ENCODE data around the gene POM121.
"Not testable (repeated sequence)": the region's sequence is repeated elsewhere in the genome, so short reads cannot be mapped to it uniquely, and the experiment has no call there.

POM121 gene

DNA sequence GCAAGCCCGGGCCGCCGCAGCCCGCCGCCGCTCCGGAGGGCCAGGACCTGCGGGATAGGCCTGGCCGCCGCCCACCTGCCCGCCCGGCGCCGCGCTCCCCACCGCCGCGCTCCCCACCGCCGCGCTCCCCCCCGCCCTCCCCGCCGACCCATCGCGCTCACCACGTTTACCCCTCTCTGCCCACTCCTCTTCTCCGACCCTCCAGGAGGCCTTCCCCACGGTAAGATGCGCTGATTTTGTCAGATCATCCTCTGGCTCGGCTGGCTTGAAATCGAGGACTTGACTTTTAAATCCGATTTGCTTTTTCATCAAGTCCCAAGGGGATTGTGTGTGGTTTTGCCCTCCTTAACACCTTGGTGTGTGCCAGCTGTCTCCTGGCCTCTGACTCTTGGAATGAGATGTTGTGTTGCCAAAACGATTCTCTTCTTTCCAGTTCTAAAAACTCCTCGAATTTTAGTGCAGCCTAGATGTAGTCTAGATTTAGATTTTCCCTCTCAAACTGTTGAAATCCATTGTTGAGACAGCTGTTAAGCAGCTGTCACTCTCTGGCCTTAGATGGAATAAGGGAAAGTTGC, 738 bp downstream of the POM121 start:
- 4% methylated on average over 35 of the region's 35 CpGs for WGBS
- H3K4me3 ChIP-seq (ENCODE audit: low read length): peak overlapping the region; percentile 75
- H3K36me3 ChIP-seq (ENCODE audit: insufficient read depth, low read length): peaks cover 44% of the 10 kb centered on the region

DNA sequence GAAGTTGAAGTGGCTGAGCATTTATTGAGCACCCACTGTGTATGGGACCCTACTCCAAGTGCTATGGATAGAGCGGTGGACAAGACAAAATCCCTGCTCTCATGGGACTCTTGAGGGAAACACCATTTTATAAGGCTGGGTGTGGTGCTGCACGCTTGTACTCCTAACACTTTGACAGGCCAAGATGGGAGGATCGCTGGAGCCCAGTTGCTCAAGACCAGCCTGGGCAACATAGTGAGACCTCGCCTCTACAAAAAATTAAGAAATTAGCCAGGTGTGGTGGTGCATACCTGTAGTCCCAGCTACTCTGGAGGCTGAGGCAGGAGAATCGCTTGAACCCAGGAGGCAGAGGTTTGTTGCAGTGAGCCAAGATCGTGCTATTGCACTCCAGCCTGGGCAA, 2.9 kb downstream of the POM121 start:
- 98% methylated on average over 6 of the region's 6 CpGs for WGBS
- not testable (repeated sequence) for H3K4me3 ChIP-seq (ENCODE audit: low read length); H3K4me1 ChIP-seq (ENCODE audit: insufficient read depth, low read length); H3K9me3 ChIP-seq (ENCODE audit: insufficient read depth, low read depth, low read length); H3K9ac ChIP-seq (ENCODE audit: low read depth, low read length); H3K27ac ChIP-seq (ENCODE audit: low read depth, low read length); H3K27me3 ChIP-seq (ENCODE audit: insufficient read depth, low read length)
- H3K36me3 ChIP-seq (ENCODE audit: insufficient read depth, low read length): peaks cover 60% of the 10 kb centered on the region

More for the DNA sequence above, 738 bp downstream of the POM121 start:
- H3K27me3 ChIP-seq (ENCODE audit: insufficient read depth, low read length): no peaks in the 10 kb centered on the region
- peak overlapping the region; percentile 87 for H3K27ac ChIP-seq (ENCODE audit: low read depth, low read length)
- H3K9me3 ChIP-seq (ENCODE audit: insufficient read depth, low read depth, low read length): no peaks in the 10 kb centered on the region
- H3K4me1 ChIP-seq (ENCODE audit: insufficient read depth, low read length): no peaks in the 10 kb centered on the region
- peak overlapping the region; percentile 93 for H3K9ac ChIP-seq (ENCODE audit: low read depth, low read length)

DNA sequence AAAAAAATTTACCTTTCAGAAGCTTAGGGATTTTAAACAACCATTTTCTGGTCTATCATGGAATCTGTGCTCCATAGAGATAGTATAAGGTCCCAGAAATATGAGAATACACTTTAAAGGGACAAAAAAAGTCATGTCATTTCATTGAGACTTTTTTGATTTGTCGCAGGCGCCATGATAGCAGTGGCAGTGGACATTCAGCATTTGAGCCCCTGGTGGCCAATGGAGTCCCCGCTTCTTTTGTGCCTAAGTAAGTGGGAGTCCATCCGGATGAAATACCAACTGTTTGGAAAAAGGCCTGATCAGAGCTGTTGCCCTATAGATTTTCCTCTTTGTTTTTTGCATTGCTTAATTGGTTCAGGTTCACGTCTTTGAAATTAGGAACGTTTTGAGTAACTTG, 3.3 kb downstream of the POM121 start:
- not testable (repeated sequence) for H3K4me3 ChIP-seq (ENCODE audit: low read length); H3K27ac ChIP-seq (ENCODE audit: low read depth, low read length); H3K4me1 ChIP-seq (ENCODE audit: insufficient read depth, low read length); H3K27me3 ChIP-seq (ENCODE audit: insufficient read depth, low read length); H3K9ac ChIP-seq (ENCODE audit: low read depth, low read length); H3K9me3 ChIP-seq (ENCODE audit: insufficient read depth, low read depth, low read length)
- H3K36me3 ChIP-seq (ENCODE audit: insufficient read depth, low read length): peaks cover 60% of the 10 kb centered on the region
- WGBS: 94% methylated on average over 6 of the region's 6 CpGs

DNA sequence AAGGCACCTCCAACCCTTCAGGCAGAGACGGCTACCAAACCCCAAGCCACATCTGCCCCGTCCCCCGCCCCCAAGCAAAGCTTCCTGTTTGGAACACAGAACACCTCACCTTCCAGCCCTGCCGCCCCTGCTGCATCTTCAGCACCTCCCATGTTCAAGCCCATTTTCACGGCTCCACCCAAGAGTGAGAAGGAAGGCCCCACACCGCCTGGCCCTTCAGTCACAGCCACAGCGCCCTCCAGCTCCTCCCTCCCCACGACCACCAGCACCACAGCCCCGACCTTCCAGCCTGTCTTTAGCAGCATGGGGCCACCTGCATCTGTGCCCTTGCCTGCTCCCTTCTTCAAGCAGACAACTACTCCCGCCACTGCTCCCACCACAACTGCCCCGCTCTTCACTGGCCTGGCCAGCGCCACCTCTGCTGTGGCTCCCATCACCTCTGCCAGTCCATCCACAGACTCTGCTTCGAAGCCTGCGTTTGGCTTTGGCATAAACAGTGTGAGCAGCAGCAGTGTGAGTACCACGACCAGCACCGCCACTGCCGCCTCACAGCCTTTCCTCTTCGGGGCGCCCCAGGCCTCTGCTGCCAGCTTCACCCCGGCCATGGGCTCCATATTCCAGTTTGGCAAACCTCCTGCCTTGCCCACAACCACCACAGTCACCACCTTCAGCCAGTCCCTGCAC, 17.3 kb downstream of the POM121 start:
- peaks cover 23% of the 10 kb centered on the region for H3K36me3 ChIP-seq (ENCODE audit: insufficient read depth, low read length)
- H3K4me1 ChIP-seq (ENCODE audit: insufficient read depth, low read length); H3K27ac ChIP-seq (ENCODE audit: low read depth, low read length); H3K4me3 ChIP-seq (ENCODE audit: low read length); H3K9me3 ChIP-seq (ENCODE audit: insufficient read depth, low read depth, low read length); H3K27me3 ChIP-seq (ENCODE audit: insufficient read depth, low read length); H3K9ac ChIP-seq (ENCODE audit: low read depth, low read length): not testable (repeated sequence)
- 97% methylated on average over 5 of the region's 20 CpGs for WGBS

DNA sequence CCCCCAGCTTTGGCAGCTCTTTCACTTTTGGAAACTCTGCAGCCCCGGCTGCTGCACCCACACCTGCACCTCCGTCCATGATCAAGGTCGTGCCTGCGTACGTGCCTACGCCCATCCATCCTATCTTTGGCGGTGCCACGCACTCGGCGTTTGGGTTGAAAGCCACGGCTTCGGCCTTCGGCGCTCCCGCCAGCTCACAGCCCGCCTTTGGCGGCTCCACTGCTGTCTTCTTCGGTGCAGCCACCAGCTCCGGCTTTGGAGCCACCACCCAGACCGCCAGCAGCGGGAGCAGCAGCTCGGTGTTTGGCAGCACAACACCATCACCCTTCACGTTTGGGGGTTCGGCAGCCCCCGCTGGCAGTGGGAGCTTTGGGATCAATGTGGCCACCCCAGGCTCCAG, 18.1 kb downstream of the POM121 start:
- H3K36me3 ChIP-seq (ENCODE audit: insufficient read depth, low read length): peaks cover 23% of the 10 kb centered on the region
- not testable (repeated sequence) for H3K27me3 ChIP-seq (ENCODE audit: insufficient read depth, low read length); H3K9ac ChIP-seq (ENCODE audit: low read depth, low read length); H3K4me1 ChIP-seq (ENCODE audit: insufficient read depth, low read length); H3K27ac ChIP-seq (ENCODE audit: low read depth, low read length); H3K9me3 ChIP-seq (ENCODE audit: insufficient read depth, low read depth, low read length); H3K4me3 ChIP-seq (ENCODE audit: low read length)
- WGBS: 96% methylated on average over 20 of the region's 25 CpGs

DNA sequence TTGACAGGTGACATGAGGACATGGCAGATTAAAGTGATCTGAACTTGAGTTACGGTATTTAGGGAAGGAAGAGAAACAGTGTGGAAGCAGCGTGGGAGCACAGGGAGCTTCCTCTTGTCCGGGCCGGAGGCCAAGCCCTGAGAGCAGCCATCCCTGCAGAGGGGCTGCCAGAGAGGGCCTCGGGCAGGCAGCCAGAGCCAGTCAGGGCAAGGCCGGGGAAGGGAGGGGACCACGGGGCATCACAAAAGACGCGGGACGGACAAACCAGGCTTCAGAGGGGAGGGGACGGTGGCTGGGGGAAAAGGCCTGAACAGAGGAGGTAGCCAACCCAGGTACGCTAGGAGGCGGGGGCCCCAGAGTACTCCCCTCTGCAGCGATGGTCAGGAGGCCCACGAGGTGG, 20.0 kb downstream of the POM121 start:
- 93% methylated on average over 7 of the region's 15 CpGs for WGBS
- H3K36me3 ChIP-seq (ENCODE audit: insufficient read depth, low read length): peaks cover 22% of the 10 kb centered on the region
- not testable (repeated sequence) for H3K9ac ChIP-seq (ENCODE audit: low read depth, low read length); H3K4me1 ChIP-seq (ENCODE audit: insufficient read depth, low read length); H3K4me3 ChIP-seq (ENCODE audit: low read length); H3K9me3 ChIP-seq (ENCODE audit: insufficient read depth, low read depth, low read length); H3K27ac ChIP-seq (ENCODE audit: low read depth, low read length); H3K27me3 ChIP-seq (ENCODE audit: insufficient read depth, low read length)

DNA sequence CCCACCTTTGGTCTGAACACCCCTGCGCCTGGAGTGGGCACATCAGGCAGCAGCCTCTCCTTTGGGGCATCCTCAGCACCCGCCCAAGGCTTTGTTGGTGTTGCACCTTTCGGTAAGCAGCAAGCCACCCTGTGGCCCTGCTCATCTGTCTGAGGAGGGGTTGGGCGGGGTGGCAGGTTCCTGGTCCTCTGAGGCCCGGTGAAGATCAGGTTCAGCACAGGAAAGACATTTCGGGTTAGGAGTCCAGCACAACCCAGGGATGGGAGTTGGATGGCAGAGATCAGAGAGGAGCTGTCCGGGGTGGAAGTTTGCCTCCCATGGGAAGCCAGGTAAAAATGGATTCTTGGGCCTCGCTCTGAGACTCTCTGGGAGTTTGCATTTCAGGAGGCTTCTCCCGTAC, 20.7 kb downstream of the POM121 start:
- H3K9ac ChIP-seq (ENCODE audit: low read depth, low read length); H3K9me3 ChIP-seq (ENCODE audit: insufficient read depth, low read depth, low read length); H3K4me1 ChIP-seq (ENCODE audit: insufficient read depth, low read length); H3K4me3 ChIP-seq (ENCODE audit: low read length); H3K27me3 ChIP-seq (ENCODE audit: insufficient read depth, low read length); H3K27ac ChIP-seq (ENCODE audit: low read depth, low read length): not testable (repeated sequence)
- WGBS: 96% methylated on average over 7 of the region's 9 CpGs
- H3K36me3 ChIP-seq (ENCODE audit: insufficient read depth, low read length): peaks cover 22% of the 10 kb centered on the region

DNA sequence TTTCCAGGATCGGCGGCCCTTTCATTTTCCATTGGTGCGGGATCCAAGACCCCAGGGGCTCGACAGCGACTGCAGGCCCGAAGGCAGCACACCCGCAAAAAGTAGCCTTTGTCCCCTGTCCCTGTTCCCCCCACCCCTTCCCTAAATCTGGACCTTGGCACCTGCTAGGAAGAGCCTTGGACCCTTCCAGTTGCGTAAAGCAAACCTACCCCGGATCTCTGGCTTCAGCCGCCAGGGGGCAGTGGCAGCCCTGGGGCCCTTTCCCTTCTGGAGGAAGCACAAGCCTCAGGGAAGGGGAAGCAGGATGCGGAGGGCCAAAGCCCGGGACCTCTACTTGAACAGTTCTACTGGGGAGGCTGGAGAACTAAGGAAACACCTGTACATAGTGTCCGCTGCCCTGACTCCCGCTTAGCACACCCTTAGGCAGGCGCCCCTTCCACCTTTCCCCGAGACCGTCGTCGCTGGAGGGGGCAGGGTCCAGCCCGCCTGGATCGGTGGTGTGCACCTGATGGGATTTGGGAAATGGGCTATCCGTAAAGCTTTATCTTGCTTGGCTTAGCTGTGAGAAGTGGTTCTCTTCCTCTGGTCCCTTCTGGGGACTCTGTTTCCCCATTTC, 21.3 kb downstream of the POM121 start:
- not testable (repeated sequence) for H3K9me3 ChIP-seq (ENCODE audit: insufficient read depth, low read depth, low read length); H3K9ac ChIP-seq (ENCODE audit: low read depth, low read length); H3K27ac ChIP-seq (ENCODE audit: low read depth, low read length); H3K4me1 ChIP-seq (ENCODE audit: insufficient read depth, low read length); H3K27me3 ChIP-seq (ENCODE audit: insufficient read depth, low read length); H3K4me3 ChIP-seq (ENCODE audit: low read length)
- 91% methylated on average over 21 of the region's 22 CpGs for WGBS
- H3K36me3 ChIP-seq (ENCODE audit: insufficient read depth, low read length): peaks cover 22% of the 10 kb centered on the region

DNA sequence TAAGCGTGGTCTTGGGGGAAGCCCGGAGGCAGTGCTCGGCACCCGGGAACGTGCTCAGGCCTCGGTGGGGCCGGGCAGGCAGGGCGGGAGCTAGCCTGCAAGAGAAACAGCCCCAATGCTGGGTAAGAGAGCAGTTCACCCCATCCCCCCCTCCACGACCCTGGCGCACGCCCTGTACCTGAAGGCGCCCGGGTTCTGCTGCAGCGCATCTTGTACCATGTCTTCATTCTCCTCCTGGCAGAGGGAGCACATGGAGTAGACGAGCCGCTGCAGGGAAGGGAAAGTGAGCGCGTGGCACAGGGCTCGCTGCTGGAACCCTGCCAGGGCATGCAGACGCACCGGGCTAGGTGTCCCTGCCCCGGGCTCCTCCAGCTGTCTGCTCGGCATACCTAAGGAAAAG, 23.8 kb downstream of the POM121 start:
- not testable (repeated sequence) for H3K9me3 ChIP-seq (ENCODE audit: insufficient read depth, low read depth, low read length); H3K4me3 ChIP-seq (ENCODE audit: low read length); H3K27me3 ChIP-seq (ENCODE audit: insufficient read depth, low read length); H3K4me1 ChIP-seq (ENCODE audit: insufficient read depth, low read length); H3K27ac ChIP-seq (ENCODE audit: low read depth, low read length); H3K9ac ChIP-seq (ENCODE audit: low read depth, low read length)
- 95% methylated on average over 15 of the region's 23 CpGs for WGBS
- peaks cover 22% of the 10 kb centered on the region for H3K36me3 ChIP-seq (ENCODE audit: insufficient read depth, low read length)

DNA sequence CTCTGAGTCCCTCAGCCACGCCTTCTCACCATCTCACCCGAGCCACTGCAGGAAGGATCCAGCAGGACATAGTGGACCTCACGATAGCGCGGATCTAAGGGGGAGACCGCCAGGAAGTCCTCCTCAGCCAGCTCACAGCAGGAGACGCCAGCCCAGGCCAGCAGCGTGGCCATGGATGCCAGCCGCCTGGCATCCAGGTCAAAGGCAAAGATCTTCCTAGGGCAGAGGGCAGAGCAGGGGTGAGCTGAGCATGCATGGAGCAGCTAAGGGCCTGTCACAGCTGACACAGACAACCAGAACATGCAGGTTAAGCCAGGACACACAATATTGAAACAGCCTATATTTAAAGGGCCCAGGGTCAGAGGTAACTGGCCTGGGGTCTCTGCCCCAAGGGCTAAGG, 24.4 kb downstream of the POM121 start:
- H3K9ac ChIP-seq (ENCODE audit: low read depth, low read length); H3K4me1 ChIP-seq (ENCODE audit: insufficient read depth, low read length); H3K27ac ChIP-seq (ENCODE audit: low read depth, low read length); H3K9me3 ChIP-seq (ENCODE audit: insufficient read depth, low read depth, low read length); H3K4me3 ChIP-seq (ENCODE audit: low read length); H3K27me3 ChIP-seq (ENCODE audit: insufficient read depth, low read length): not testable (repeated sequence)
- 94% methylated on average over 7 of the region's 9 CpGs for WGBS
- H3K36me3 ChIP-seq (ENCODE audit: insufficient read depth, low read length): peaks cover 22% of the 10 kb centered on the region

DNA sequence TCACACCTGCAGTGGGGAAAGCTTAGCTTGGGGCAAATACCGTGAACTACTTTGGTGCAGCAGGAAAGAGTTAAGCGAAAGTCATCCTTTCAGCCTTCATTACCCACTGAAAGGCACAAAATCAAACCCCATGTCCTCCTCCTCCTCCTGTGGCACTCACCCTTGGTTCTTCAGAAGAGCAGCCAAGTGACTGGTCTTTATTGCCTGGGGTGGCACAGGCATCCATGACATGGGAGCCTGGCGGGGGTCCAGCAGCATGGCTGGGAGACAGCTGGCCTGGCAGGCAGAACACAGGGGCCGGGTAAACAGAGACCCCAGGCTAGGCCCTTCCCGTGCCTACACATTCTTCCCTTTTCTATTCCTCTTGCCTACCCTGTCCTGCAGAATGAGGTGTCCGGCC, 24.8 kb downstream of the POM121 start:
- 83% methylated on average over 2 of the region's 6 CpGs for WGBS
- H3K4me1 ChIP-seq (ENCODE audit: insufficient read depth, low read length); H3K9me3 ChIP-seq (ENCODE audit: insufficient read depth, low read depth, low read length); H3K27ac ChIP-seq (ENCODE audit: low read depth, low read length); H3K27me3 ChIP-seq (ENCODE audit: insufficient read depth, low read length); H3K9ac ChIP-seq (ENCODE audit: low read depth, low read length); H3K4me3 ChIP-seq (ENCODE audit: low read length): not testable (repeated sequence)
- H3K36me3 ChIP-seq (ENCODE audit: insufficient read depth, low read length): peaks cover 22% of the 10 kb centered on the region

DNA sequence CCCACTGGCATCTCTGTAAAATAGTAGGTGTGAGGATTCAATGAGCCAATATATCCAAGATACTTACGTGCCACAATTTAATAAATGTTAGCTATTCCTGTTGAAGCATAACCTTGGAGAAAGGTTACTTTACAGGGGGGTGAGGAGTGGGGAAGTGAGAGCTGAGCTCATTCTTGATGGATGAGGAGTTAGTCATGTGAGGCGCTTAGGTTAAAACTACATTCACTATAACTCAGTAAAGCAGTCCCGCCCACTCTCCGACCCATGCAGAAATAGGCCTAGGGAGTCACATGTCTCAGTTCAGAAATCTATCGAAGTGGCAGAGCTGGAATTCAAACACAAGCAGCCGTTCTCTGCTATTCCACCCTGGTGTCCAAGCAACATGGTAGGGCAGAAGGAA, 25.5 kb downstream of the POM121 start:
- H3K4me3 ChIP-seq (ENCODE audit: low read length); H3K9ac ChIP-seq (ENCODE audit: low read depth, low read length); H3K9me3 ChIP-seq (ENCODE audit: insufficient read depth, low read depth, low read length); H3K27ac ChIP-seq (ENCODE audit: low read depth, low read length); H3K4me1 ChIP-seq (ENCODE audit: insufficient read depth, low read length); H3K27me3 ChIP-seq (ENCODE audit: insufficient read depth, low read length): not testable (repeated sequence)
- H3K36me3 ChIP-seq (ENCODE audit: insufficient read depth, low read length): peaks cover 22% of the 10 kb centered on the region
- WGBS: no CpG with 5 or more reads among the region's 6 CpGs
